ELF-1 (cell line): ENCODE results near the gene NDUFA12.

ENCODE experiments used
- DNase-seq: peaks from one replicate; pipeline ENCODE4 v3.0.0-alpha.2; 2016; ENCODE audit warnings: low read depth, low spot score

NDUFA12 gene

GRCh38 chr12:94940771-94941170, 62.7 kb downstream of the NDUFA12 start:
- DNase-seq = no peak

- no peak for DNase-seq
Measured at GRCh38 chr12:94938583-94938982, 64.9 kb downstream of the NDUFA12 start.

GRCh38 chr12:94930772-94931171, 72.7 kb downstream of the NDUFA12 start:
- no peak for DNase-seq

GRCh38 chr12:94930216-94930654, 73.3 kb downstream of the NDUFA12 start:
- DNase-seq = no peak

- no peak for DNase-seq
Measured at GRCh38 chr12:94929780-94930179, 73.7 kb downstream of the NDUFA12 start.

- no peak for DNase-seq
Measured at GRCh38 chr12:94925729-94926128, 77.8 kb downstream of the NDUFA12 start.

GRCh38 chr12:94925206-94925605, 78.3 kb downstream of the NDUFA12 start:
- no peak for DNase-seq

GRCh38 chr12:94922561-94922960, 80.9 kb downstream of the NDUFA12 start:
- DNase-seq = peak; percentile 59
